C4-2B (cell line): ENCODE measurements around the gene RAB40A.

ENCODE experiments used
- ZFX ChIP-seq: fragments of 450-650 bp; IDR thresholded peaks from 2 replicates; pipeline ENCODE4 v1.6.1; 2017
- TF ChIP-seq, protein P1 (sequence below): fragments of 450-650 bp; conservative IDR thresholded peaks from 2 replicates; pipeline ENCODE4 v1.5.1; 2017; ENCODE audit warnings: mild to moderate bottlenecking

DNA sequence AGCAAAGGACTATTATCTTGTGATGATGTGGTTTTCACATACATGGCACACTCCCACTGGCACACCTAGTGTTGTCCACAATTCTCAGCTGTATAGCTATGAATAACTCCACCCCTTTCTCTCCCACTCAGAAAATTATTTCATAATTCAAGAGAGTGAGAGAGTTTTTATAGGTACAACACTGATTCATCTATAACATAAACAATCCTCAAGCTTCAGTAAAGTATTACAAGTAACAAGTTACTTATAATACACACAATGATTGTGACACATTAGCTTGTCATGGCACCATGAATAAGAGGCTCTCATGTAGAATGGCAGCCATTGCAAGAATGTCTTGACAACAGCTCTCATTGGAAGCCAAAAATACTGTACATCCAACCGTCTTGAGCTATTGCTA lies 43.9 kb downstream of the RAB40A start:
- TF ChIP-seq, protein P1, sequence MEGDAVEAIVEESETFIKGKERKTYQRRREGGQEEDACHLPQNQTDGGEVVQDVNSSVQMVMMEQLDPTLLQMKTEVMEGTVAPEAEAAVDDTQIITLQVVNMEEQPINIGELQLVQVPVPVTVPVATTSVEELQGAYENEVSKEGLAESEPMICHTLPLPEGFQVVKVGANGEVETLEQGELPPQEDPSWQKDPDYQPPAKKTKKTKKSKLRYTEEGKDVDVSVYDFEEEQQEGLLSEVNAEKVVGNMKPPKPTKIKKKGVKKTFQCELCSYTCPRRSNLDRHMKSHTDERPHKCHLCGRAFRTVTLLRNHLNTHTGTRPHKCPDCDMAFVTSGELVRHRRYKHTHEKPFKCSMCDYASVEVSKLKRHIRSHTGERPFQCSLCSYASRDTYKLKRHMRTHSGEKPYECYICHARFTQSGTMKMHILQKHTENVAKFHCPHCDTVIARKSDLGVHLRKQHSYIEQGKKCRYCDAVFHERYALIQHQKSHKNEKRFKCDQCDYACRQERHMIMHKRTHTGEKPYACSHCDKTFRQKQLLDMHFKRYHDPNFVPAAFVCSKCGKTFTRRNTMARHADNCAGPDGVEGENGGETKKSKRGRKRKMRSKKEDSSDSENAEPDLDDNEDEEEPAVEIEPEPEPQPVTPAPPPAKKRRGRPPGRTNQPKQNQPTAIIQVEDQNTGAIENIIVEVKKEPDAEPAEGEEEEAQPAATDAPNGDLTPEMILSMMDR, result no peak
- no peak for TF ChIP-seq ZFX
